ENCODE results near the gene SMCR8. TPM values are rescaled to one million over a fixed set of nuclear protein-coding genes. Genes with fewer than 3 reads are reported as not detected.

SMCR8 gene
- total and polyA plus RNA-seq, 9 of the 15 experiments (the other 6 are each of a cell fraction or from before 2014, with no cell fraction given), result 0.25 to 8.8 (median 4.9) TPM

DNA sequence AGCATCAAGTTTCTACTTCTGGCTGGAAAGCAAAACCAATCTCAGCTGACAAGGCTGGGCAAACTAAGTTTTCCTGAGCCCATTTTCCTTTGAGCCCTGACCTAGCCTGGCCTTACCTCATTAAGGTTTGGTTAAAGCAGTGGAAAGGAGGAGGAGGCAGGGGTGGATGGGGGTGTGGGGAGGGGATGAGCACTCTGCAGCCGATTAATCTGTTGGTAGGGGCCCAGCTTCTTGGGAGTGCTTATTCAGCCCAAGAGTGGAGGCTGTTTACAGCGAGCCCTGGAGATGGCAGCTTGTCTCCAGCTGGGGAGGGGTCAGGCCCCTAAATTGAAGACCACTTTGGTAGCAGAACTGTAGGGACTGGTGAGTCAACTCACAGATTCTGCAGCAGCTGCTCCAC is 12.0 kb downstream of the SMCR8 start:
- Histone ChIP-seq H4K20me1 (replicated peaks; ENCODE audit: control insufficient read depth, insufficient read depth, low read length) (no peaks in the 10 kb centered on the region), H3K27me3 (ENCODE audit: control insufficient read depth in 2 of 2, insufficient read depth in 2 of 2, low read length in 2 of 2) (no peaks in the 10 kb centered on the region), H3K9ac (ENCODE audit: insufficient read depth in 1 of 2, low read depth in 2 of 2, low read length in 2 of 2) (no peak overlapping the region), H3K4me3 (no peak overlapping the region), H3K9me3 (replicated peaks; ENCODE audit: control insufficient read depth, insufficient read depth, low read depth, low read length) (no peaks in the 10 kb centered on the region), H3K4me1 (replicated peaks in 1 of 2; ENCODE audit: control insufficient read depth in 2 of 2, insufficient read depth in 2 of 2, low read length in 2 of 2) (peaks cover 0 to 5% of the 10 kb centered on the region in 2 experiments; a peak in 2 of 5 replicates), H3K9me1 (ENCODE audit: control insufficient read depth, insufficient read depth, low read length) (no peaks in the 10 kb centered on the region), H2AFZ (ENCODE audit: low read depth, low read length) (no peak overlapping the region), H3K4me2 (ENCODE audit: insufficient read depth, low read length) (no peak overlapping the region), H3K27ac (ENCODE audit: extremely low read depth, low read depth, low read length) (no peak overlapping the region), H3K36me3 (ENCODE audit: control insufficient read depth, insufficient read depth, low read length) (peaks cover 60% of the 10 kb centered on the region; the same call in 2 of the 3 replicates), H3K79me2 (ENCODE audit: control insufficient read depth, insufficient read depth, low read length) (no peaks in the 10 kb centered on the region)
- TF ChIP-seq GATA2 (CRISPR knock-in tag; IDR thresholded peaks at IDR 0.05) (no peak), ZBTB17 (CRISPR knock-in tag; IDR thresholded peaks at IDR 0.05) (no peak), ETS2 (tag; IDR thresholded peaks at IDR 0.05; ENCODE audit: borderline replicate concordance, poor library complexity, severe bottlenecking) (no peak), KAT7 (CRISPR knock-in tag; IDR thresholded peaks at IDR 0.05; ENCODE audit: borderline replicate concordance) (no peak), ZNF232 (CRISPR knock-in tag; IDR thresholded peaks at IDR 0.05) (no peak), ZFP36 (IDR thresholded peaks at IDR 0.05; ENCODE audit: low read depth, low read length, partially characterized antibody) (no peak), ZFX (CRISPR knock-in tag; IDR thresholded peaks at IDR 0.05) (no peak), EHMT2 (IDR thresholded peaks at IDR 0.05) (no peak)
- TF ChIP-seq, protein P1, sequence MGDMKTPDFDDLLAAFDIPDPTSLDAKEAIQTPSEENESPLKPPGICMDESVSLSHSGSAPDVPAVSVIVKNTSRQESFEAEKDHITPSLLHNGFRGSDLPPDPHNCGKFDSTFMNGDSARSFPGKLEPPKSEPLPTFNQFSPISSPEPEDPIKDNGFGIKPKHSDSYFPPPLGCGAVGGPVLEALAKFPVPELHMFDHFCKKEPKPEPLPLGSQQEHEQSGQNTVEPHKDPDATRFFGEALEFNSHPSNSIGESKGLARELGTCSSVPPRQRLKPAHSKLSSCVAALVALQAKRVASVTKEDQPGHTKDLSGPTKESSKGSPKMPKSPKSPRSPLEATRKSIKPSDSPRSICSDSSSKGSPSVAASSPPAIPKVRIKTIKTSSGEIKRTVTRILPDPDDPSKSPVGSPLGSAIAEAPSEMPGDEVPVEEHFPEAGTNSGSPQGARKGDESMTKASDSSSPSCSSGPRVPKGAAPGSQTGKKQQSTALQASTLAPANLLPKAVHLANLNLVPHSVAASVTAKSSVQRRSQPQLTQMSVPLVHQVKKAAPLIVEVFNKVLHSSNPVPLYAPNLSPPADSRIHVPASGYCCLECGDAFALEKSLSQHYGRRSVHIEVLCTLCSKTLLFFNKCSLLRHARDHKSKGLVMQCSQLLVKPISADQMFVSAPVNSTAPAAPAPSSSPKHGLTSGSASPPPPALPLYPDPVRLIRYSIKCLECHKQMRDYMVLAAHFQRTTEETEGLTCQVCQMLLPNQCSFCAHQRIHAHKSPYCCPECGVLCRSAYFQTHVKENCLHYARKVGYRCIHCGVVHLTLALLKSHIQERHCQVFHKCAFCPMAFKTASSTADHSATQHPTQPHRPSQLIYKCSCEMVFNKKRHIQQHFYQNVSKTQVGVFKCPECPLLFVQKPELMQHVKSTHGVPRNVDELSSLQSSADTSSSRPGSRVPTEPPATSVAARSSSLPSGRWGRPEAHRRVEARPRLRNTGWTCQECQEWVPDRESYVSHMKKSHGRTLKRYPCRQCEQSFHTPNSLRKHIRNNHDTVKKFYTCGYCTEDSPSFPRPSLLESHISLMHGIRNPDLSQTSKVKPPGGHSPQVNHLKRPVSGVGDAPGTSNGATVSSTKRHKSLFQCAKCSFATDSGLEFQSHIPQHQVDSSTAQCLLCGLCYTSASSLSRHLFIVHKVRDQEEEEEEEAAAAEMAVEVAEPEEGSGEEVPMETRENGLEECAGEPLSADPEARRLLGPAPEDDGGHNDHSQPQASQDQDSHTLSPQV (IDR thresholded peaks at IDR 0.05), result no peak
- intact Hi-C loops (cut with micrococcal nuclease), result loop anchor here (10.0 kb wide), 1 partner anchor 182 kb away; no protein-coding TSS in a partner anchor
- ATAC-seq, result no peak
- no TSS peak for BruUV-seq (replicated peaks)
- DNase-seq (ENCODE audit: extremely low read depth in 1 of 4, low spot score in 3 of 4), result no peak
- ChIA-PET CTCF (ENCODE audit: low intra/inter-chr PET ratio) (no interaction called here), POLR2A (interaction anchor here (1.8 kb wide), 1 partner anchor 10 kb away, joined by 4 read pairs; no protein-coding TSS in a partner anchor)
- in situ Hi-C loops (cut with MboI), result no loop called here
- 86% methylated on average over 1 of the region's 2 CpGs for WGBS (ENCODE audit: insufficient coverage, low coverage, missing lambda C conversion rate)
- no peak for FAIRE-seq

All from K562 (cell line).